ENCODE results near the gene RANBP1.

Gene RANBP1

DNA sequence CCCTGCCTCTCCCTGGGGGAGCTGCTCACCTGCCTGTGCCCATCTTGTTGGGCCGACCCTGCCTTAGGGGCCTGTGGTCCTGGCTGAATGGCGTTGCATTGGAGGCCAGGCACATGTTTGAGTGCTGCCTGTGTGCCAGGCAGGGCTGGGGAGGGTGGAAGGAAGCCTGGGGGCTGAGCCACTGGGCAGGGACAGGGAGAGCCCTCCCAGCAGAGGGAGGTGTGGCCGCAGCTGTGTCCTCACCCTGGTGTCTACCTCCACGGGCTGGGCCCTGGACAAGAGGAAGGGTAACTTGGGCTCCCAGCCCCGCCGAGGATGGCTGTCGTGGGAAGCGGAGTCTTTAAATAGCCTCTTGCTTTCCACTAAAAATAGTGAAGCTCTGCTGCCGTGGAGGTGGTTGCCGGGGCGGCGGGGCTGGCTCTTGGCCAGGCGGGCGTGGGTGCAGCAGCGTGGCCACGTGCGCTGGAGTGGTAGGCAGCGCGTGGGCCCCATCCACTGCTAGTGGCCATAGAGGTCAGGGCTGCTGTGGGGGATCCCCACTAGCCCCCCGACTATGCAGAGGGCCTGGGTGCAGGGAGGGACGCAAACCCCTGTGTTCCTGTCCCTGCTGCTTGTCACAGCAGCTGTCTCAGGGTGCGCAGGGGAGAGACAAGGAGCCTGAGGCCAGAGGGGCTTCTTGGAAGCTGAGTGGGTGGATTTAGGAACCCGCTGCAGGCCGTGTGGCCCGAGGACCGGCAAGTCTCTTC, 21.9 kb downstream of the RANBP1 start:
- no peak for DNase-seq (ENCODE audit: insufficient read length, low spot score)
- FAIRE-seq, result no peak
- TF ChIP-seq POLR2A (IDR thresholded peaks at IDR 0.05; ENCODE audit: low read depth, low read length), result no peak

DNA sequence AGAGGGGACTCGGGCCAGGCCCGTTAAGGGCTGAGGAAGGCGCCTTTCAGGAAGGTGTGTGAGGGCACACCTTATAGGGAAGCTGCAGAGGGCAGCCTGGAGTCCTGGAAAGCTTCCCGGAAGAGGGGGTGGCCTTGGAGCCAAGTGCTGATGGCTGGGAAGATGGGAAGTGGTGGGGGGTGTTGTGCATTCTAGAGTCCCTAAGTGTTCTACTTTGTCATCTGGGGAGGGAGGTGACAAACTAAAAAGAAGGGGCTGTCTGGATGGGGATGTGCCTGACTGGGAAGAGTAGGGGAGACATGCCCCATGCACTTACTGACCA, 22.5 kb downstream of the RANBP1 start:
- DNase-seq (ENCODE audit: insufficient read length, low spot score), result no peak
- FAIRE-seq, result no peak

DNA sequence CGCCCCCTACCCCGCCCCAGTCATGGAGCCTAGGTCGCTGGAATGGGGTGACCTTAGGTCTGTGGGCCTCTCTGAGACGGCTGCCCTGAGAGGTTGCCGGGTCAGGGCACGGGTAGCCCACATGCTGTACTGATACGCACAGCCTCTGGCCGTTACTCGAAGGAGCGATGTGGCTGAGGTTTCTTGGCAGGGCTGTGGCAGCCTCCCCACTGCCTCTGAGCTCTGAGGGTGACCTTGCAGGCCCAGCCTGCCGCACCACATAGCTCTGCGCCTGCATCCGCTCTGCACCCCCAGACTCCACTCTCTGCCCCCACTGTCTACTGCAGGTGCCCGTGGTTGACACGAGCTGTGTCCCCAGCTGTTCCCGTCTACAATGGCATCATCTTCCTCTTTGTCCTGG, 23.0 kb downstream of the RANBP1 start:
- DNase-seq (ENCODE audit: insufficient read length, low spot score) (no peak), FAIRE-seq (no peak)
- TF ChIP-seq POLR2A (IDR thresholded peaks at IDR 0.05; ENCODE audit: low read depth, low read length), result no peak

More for the DNA sequence above, 22.5 kb downstream of the RANBP1 start:
- TF ChIP-seq POLR2A (IDR thresholded peaks at IDR 0.05; ENCODE audit: low read depth, low read length), result no peak

DNA sequence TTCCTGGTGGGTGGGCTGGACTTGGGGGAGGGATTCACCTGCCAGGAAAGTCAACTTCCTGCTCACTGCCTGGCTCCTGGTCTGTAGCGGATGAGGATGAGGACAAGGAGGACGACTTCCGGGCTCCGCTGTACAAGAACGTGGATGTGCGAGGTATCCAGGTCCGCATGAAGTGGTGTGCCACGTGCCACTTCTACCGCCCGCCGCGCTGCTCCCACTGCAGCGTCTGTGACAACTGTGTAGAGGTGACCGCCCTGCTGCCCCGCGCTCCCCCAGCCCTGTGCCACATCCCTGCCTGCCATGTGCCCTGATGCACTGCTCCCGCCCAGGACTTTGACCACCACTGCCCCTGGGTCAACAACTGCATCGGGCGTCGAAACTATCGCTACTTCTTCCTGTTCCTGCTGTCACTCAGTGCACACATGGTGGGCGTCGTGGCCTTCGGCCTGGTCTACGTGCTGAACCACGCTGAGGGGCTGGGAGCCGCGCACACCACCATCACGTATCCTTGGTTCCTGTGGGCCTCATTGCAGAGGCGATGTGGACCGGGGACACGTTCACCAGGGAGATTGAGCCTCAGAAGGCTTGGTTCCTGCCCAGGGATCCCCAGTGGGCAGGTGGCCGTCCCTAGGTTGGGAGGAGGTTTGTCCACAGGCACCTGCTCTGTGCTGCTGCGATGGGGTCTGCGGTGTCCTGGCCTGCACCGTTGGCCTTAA, 23.6 kb downstream of the RANBP1 start:
- DNase-seq (ENCODE audit: insufficient read length, low spot score) (no peak), FAIRE-seq (no peak)
- no peak for TF ChIP-seq POLR2A (IDR thresholded peaks at IDR 0.05; ENCODE audit: low read depth, low read length)

DNA sequence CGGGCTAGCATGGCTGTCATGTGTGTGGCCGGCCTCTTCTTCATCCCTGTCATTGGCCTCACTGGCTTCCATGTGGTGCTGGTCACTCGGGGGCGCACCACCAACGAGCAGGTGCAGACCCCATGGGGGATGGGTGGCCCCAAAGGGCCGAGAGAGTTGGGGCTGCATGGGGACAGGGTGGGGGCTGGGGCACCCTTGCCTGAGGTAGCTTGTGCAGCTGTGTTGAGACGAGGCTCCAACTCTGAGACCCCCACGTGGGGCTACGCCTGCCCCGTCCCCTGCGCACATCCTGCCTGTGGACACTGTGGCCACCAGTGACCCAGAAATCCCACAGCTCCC, 24.2 kb downstream of the RANBP1 start:
- no peak for FAIRE-seq
- no peak for DNase-seq (ENCODE audit: insufficient read length, low spot score)
- no peak for TF ChIP-seq POLR2A (IDR thresholded peaks at IDR 0.05; ENCODE audit: low read depth, low read length)

DNA sequence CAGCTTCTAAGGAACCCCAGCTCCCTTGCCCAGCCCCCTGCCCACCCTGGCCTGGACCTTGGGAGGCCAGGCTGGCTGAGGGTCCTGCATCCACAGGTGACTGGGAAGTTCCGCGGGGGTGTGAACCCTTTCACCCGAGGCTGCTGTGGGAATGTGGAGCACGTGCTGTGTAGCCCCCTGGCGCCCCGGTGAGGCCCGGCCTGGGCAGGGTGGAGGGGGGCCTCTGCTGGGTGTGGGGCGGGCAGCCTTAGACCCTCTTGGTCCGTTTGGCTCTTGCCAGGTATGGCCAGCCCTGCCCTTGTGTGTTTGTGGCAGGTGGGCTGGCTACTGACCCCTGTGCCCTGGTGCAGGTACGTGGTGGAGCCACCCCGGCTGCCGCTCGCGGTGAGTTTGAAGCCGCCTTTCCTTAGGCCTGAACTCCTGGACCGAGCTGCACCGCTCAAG, 24.6 kb downstream of the RANBP1 start:
- DNase-seq (ENCODE audit: insufficient read length, low spot score) (no peak), FAIRE-seq (no peak)
- no peak for TF ChIP-seq POLR2A (IDR thresholded peaks at IDR 0.05; ENCODE audit: low read depth, low read length)

DNA sequence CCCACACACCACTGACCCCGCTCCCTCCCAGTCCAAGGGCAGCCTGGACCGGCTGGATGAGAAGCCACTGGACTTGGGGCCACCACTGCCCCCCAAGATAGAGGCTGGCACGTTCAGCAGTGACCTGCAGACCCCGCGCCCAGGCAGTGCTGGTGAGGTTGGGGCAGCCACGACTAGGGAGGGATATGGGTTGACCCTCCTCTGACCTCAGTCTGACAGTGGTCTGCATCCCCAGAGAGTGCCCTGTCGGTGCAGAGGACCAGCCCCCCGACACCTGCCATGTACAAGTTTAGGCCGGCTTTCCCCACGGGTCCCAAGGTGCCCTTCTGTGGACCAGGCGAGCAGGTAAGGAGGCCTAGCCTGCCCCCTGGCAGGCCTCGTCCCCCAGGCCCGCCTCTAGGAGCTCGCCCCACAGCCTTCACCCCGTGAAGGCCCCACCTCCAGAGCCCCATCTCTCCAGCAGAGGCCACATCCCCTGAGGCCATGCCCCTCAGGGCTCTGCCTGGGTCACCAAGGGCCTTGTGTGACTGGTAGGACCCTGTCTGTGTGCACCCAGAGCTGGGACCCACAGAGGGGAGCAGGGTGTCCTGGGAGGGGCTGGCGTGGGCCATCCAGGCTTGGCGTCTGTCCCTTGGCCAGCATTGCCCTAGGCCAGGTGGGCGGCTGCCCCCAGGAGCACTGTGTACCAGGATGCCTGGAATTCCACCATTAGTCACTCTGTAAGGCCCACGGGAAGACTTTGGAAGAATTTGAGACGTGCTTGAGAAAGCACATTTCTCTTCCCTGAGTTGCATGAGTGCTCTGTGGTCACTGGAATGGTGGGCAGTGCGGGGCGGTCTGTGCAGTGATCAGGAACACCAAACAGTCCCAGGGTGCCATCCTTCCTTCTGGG, 25.5 kb downstream of the RANBP1 start:
- TF ChIP-seq POLR2A (IDR thresholded peaks at IDR 0.05; ENCODE audit: low read depth, low read length), result no peak
- FAIRE-seq, result no peak
- no peak for DNase-seq (ENCODE audit: insufficient read length, low spot score)

DNA sequence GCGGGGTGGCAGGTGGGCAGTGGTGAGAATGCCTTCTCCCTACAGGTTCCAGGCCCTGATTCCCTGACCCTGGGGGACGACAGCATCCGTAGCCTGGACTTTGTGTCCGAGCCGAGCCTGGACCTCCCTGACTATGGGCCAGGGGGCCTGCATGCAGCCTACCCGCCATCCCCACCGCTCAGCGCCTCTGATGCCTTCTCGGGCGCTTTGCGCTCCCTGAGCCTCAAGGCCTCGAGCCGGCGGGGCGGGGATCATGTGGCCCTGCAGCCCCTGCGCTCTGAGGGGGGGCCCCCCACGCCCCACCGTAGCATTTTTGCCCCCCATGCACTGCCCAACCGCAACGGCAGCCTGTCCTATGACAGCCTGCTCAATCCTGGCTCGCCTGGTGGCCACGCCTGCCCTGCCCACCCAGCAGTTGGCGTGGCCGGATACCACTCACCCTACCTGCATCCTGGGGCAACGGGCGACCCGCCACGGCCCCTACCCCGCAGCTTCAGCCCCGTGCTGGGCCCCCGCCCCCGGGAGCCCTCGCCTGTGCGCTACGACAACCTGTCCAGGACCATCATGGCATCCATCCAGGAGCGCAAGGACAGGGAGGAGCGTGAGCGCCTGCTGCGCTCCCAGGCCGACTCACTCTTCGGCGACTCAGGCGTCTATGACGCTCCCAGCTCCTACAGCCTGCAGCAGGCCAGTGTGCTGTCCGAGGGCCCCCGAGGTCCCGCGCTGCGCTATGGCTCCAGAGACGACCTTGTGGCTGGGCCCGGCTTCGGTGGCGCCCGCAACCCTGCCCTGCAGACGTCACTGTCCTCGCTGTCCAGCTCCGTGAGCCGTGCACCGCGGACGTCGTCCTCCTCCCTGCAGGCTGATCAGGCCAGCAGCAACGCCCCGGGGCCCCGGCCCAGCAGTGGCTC, 27.1 kb downstream of the RANBP1 start:
- no peak for DNase-seq (ENCODE audit: insufficient read length, low spot score)
- TF ChIP-seq POLR2A (IDR thresholded peaks at IDR 0.05; ENCODE audit: low read depth, low read length), result no peak
- FAIRE-seq, result no peak

DNA sequence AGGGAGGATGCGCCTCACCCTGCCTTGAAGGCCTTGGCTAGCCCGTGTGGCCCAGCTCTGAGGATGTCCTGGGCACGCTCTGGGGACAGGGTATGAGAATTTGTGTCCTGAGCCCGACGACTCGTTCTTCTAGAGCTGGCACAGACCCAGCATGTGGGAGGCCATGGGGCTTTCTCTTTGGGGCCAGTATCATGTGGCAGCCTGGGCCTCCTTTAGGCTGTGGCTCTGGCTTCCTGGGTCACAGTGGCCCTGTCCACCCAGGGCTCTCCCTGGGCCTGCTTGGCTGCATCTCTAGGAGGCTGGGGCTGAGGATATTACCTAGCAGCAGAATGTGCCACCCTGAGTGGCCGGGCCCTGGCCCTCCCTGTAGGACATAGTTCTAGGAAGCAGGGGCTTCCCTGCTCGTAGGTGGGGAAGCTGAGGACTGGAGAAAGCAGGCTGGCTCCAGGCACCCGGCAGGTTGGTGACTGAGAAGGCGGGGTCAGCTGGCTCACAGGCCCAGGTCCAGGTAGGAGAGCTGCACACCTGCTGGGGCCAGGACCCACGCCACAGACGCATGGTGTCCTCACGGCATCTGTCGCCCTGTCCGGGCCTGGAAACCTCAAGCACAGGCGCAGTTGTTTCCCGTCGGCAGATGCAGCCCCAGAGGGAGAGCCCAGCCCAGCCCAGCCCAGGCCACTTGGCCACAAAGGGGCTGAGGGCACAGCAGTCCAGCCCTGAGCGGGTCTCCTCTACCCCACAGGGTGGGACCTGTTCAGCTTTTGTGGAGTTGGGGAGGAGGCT, 28.2 kb downstream of the RANBP1 start:
- no peak for TF ChIP-seq POLR2A (IDR thresholded peaks at IDR 0.05; ENCODE audit: low read depth, low read length)
- FAIRE-seq (no peak), DNase-seq (ENCODE audit: insufficient read length, low spot score) (no peak)

DNA sequence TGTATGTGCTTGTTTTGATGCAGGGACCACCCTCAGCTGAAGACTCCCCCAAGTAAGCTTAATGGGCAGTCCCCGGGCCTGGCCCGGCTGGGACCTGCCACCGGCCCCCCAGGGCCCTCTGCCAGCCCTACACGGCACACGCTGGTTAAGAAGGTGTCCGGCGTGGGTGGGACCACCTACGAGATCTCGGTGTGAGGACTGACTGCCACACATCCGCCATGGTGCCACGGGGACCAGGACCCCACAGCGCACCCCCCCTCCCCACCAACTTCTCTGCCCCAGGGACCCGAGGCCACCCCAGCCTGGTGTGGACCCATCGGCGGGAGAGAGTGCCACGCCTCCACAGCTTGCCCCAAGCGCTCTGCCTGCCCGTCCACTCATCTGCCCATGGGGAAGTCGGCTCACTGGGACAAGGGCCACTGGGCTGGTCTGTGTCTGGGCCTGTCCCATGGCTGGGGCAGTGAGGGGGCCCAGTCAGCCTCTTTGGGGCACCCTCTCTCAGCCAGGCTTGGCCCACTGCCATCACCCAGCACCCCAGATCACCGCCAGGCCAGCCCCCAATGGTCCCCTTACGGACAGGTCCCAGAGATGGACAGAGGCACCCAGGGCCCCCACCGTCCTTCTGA, 29.4 kb downstream of the RANBP1 start:
- DNase-seq (ENCODE audit: insufficient read length, low spot score) (no peak), FAIRE-seq (no peak)
- TF ChIP-seq POLR2A (IDR thresholded peaks at IDR 0.05; ENCODE audit: low read depth, low read length), result no peak

DNA sequence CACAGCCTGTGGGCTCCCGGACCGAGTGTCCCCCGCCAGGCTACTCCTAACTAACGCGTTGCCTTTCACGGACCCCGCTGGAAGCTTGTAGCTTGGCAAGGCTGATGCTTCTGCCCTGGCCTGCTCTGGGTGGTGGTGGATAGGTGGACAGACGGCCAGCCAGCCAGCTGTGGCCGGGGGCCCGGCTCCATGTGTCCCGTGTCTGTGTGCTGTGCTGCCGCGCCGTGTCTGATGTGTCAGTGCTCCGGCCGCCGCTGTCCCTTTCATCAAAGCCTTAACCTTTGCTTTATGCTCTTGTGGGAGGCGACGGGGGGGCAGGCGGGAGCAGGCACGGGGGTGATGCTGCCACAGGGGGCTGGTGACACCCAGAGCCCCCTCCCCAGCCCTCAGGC, 29.9 kb downstream of the RANBP1 start:
- FAIRE-seq, result no peak
- no peak for TF ChIP-seq POLR2A (IDR thresholded peaks at IDR 0.05; ENCODE audit: low read depth, low read length)
- DNase-seq (ENCODE audit: insufficient read length, low spot score), result no peak

DNA sequence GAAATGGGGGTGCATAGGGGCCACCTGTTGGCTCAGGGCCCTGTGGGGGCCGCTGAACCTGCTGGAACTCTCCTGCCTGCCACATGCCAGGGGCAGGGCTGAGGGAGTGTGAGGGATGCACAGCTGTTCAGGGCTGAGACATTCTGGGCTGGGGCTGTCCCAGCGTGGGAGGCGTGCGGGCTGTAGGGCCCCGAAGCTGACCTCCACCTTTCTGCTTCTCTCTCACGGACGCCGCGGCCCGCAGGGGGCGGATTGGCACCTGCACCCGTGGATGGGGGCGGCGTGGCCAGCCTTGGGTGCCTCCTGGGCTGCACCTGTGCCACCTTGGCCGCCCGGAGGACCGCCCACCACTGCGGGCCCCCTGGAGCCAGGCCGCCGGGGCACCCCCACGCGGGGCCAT, 30.9 kb downstream of the RANBP1 start:
- no peak for TF ChIP-seq POLR2A (IDR thresholded peaks at IDR 0.05; ENCODE audit: low read depth, low read length)
- FAIRE-seq (no peak), DNase-seq (ENCODE audit: insufficient read length, low spot score) (no peak)
